HEK293T (cell line): ENCODE measurements around the gene CBLB.

Experiments used
- CTCF ChIA-PET: fragments of 350-600 bp; formaldehyde crosslinking; extraction: SDS; loops from one replicate; lab custom pipeline; 2021; ENCODE audit warnings: antibody characterized with exemption, inconsistent platforms; lab: Yijun Ruan, JAX
- POLR2A ChIA-PET: fragments of 350-600 bp; formaldehyde crosslinking; extraction: SDS; loops from one replicate; lab custom pipeline; 2020; ENCODE audit warnings: antibody characterized with exemption, inconsistent platforms; lab: Yijun Ruan, JAX
- DNase-seq: peaks from one replicate; pipeline ENCODE4 v3.0.0; 2012; ENCODE audit warnings: mixed read lengths; ENCODE audit errors: extremely low spot score
- ARNT ChIP-seq: fragments of 450-650 bp; IDR thresholded peaks from 2 replicates; pipeline ENCODE4 v1.6.1; 2017; ENCODE audit warnings: mild to moderate bottlenecking
- BHLHE40 ChIP-seq: fragments of 450-650 bp; IDR thresholded peaks from 2 replicates; pipeline ENCODE4 v1.6.1; 2016; ENCODE audit warnings: mild to moderate bottlenecking, moderate library complexity, borderline replicate concordance
- CTBP1 ChIP-seq: fragments of 450-650 bp; IDR thresholded peaks from 2 replicates; pipeline ENCODE4 v1.6.1; 2016; ENCODE audit warnings: borderline replicate concordance
- ELF4 ChIP-seq: fragments of 450-650 bp; IDR thresholded peaks from 2 replicates; pipeline ENCODE4 v1.6.1; 2017; ENCODE audit warnings: antibody characterized with exemption
- FOXA1 ChIP-seq: fragments of 450-650 bp; IDR thresholded peaks from 2 replicates; pipeline ENCODE4 v1.6.1; 2016; ENCODE audit warnings: mild to moderate bottlenecking
- FOXK2 ChIP-seq: fragments of 450-650 bp; IDR thresholded peaks from 2 replicates; pipeline ENCODE4 v1.6.1; 2016; ENCODE audit warnings: mild to moderate bottlenecking
- FOXM1 ChIP-seq: fragments of 450-650 bp; IDR thresholded peaks from 2 replicates; pipeline ENCODE4 v1.6.1; 2017; ENCODE audit warnings: mild to moderate bottlenecking, borderline replicate concordance
- HDGF ChIP-seq: fragments of 450-650 bp; IDR thresholded peaks from 2 replicates; pipeline ENCODE4 v1.6.1; 2017; ENCODE audit warnings: antibody characterized with exemption, borderline replicate concordance
- L3MBTL2 ChIP-seq: fragments of 450-650 bp; conservative IDR thresholded peaks from 2 replicates; pipeline ENCODE4 v1.6.1; 2016; ENCODE audit warnings: mild to moderate bottlenecking
- LEF1 ChIP-seq: fragments of 450-650 bp; IDR thresholded peaks from 2 replicates; pipeline ENCODE4 v1.6.1; 2017; ENCODE audit warnings: mild to moderate bottlenecking, borderline replicate concordance
- NFRKB ChIP-seq: fragments of 450-650 bp; IDR thresholded peaks from 2 replicates; pipeline ENCODE4 v1.6.1; 2016; ENCODE audit warnings: mild to moderate bottlenecking, moderate library complexity
- SP1 ChIP-seq: fragments of 450-650 bp; IDR thresholded peaks from 2 replicates; pipeline ENCODE4 v1.6.1; 2017
- SUZ12 ChIP-seq: fragments of 450-650 bp; IDR thresholded peaks from 2 replicates; pipeline ENCODE4 v1.6.1; 2016; ENCODE audit warnings: mild to moderate bottlenecking
- TARDBP ChIP-seq: fragments of 450-650 bp; IDR thresholded peaks from 2 replicates; pipeline ENCODE4 v1.6.1; 2016
- ZNF384 ChIP-seq: fragments of 450-650 bp; IDR thresholded peaks from 2 replicates; pipeline ENCODE4 v1.6.1; 2016
- TF ChIP-seq, protein P1 (sequence below): fragments of 450-650 bp; IDR thresholded peaks from 2 replicates; pipeline ENCODE4 v1.6.1; 2016

The CBLB gene

DNA sequence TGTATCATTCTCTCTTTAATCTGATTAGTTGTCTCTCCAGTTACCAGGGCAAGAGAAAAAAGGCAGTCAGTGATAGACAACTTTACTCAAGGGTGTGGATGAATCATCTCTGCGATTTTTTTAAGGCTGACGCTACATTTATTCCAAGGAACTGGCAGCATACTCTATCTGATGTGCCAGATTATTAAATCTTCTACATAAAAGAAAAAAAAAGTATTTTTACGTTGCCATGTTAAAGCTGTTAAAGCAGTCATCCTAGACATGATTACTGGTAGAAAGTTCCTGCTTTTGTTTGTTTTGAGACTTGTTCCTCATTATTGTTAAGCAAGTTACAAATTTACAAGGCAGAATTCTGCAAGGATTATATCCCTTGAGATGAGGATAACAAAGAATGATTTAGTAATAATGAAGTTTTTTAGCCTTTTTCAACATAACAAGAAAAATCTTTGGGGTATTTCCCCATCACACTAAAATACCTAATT lies 121.7 kb downstream of the CBLB start:
- POLR2A ChIA-PET: no interaction called here
- TF ChIP-seq LEF1: no peak
- TF ChIP-seq, protein P1, sequence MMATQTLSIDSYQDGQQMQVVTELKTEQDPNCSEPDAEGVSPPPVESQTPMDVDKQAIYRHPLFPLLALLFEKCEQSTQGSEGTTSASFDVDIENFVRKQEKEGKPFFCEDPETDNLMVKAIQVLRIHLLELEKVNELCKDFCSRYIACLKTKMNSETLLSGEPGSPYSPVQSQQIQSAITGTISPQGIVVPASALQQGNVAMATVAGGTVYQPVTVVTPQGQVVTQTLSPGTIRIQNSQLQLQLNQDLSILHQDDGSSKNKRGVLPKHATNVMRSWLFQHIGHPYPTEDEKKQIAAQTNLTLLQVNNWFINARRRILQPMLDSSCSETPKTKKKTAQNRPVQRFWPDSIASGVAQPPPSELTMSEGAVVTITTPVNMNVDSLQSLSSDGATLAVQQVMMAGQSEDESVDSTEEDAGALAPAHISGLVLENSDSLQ: no peak
- no peak for TF ChIP-seq ZNF384
- no peak for TF ChIP-seq FOXK2
- no peak for TF ChIP-seq FOXA1
- no peak for TF ChIP-seq ARNT
- TF ChIP-seq CTBP1: no peak
- no peak for TF ChIP-seq BHLHE40
- no peak for TF ChIP-seq HDGF
- no peak for TF ChIP-seq L3MBTL2
- TF ChIP-seq FOXM1: no peak
- TF ChIP-seq SP1: no peak
- no peak for TF ChIP-seq NFRKB
- no peak for TF ChIP-seq TARDBP
- no peak for TF ChIP-seq ELF4
- no peak for TF ChIP-seq SUZ12
- no peak for DNase-seq
- CTCF ChIA-PET: no interaction called here

DNA sequence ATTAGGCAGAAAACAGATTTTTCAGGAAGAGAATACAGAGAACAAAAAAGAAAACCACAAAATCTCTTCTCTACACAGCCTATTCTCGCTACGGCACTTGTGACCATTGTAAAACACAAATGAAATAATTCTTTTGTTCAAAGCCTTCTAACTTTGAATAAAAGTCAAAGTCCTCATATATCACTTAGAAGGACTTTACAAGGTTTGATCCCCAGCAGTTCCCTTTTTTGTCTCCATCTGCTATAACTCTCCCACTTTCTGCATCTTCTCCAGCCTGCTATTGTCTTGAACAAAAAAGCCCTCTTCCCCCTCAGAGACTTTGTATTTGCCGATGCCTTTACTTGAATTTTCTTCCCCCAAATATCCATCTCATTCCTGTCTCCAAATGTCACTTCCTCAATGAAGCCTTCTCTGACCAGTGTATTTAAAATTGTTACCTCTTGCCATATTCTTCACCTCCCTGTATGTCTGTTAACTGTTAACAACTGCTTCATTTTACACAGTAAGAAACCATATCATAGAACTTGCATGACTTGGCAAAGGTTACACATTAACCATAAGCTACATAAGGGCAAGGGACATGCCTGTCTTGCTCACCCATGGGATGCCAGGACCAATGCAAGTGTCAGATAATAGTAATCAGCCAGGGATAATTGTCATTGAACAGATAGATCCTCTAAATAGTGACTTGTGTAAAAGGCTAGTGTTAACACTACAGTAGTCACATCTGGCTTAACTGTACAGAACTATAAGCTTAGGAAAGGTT lies 122.4 kb downstream of the CBLB start:
- DNase-seq: no peak
- ChIA-PET POLR2A (no interaction called here), CTCF (no interaction called here)
- TF ChIP-seq NFRKB (no peak), BHLHE40 (no peak), CTBP1 (no peak)

DNA sequence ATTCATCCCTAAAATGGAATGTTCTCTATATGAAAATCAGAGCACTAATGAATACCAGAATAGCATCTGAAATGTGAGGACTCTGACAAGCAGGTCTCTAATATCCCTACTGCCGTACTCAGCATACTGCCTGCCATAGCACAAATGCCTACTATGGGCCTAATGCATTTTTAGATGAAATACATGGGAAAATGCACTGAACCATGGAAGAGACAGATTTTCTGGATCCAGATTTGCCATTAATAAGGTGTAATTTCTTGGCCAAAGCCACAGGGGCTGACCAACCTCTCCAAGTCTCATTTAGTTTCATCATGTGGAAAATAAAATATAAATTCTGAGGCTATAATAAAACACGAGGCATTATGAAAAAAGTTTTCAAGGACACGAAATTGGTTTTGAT lies 123.8 kb downstream of the CBLB start:
- CTCF ChIA-PET: no interaction called here
- POLR2A ChIA-PET: no interaction called here
- no peak for DNase-seq
- TF ChIP-seq ZNF384 (no peak), NFRKB (no peak), SP1 (no peak), TARDBP (no peak), L3MBTL2 (no peak), LEF1 (no peak), HDGF (no peak), FOXK2 (no peak), ARNT (no peak)

DNA sequence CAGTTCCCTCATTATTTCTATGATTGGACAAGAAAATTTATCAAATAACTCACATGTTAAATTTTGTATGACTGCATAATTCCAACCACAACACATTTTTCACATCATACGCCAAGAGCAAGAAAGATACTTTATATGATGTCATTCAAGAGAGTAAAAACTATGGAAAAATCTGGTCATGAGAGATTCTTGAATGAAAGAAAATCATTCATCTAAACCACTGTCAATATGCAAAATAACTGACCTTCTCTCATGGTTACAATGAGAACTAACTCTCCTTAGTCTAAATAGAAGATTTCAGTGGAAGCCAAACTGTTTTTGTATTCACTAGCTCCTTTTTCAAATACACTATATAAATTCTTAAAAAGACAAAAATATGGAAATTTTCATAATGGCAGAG lies 124.6 kb downstream of the CBLB start:
- TF ChIP-seq FOXK2: no peak
- TF ChIP-seq FOXA1: no peak
- no peak for TF ChIP-seq L3MBTL2
- TF ChIP-seq NFRKB: no peak
- TF ChIP-seq FOXM1: no peak
- TF ChIP-seq TARDBP: no peak
- TF ChIP-seq BHLHE40: no peak
- no peak for TF ChIP-seq ELF4
- no peak for TF ChIP-seq LEF1
- no peak for TF ChIP-seq CTBP1
- TF ChIP-seq, protein P1: no peak
- TF ChIP-seq SUZ12: no peak
- no peak for TF ChIP-seq ZNF384
- ChIA-PET CTCF (no interaction called here), POLR2A (no interaction called here)
- DNase-seq: no peak

DNA sequence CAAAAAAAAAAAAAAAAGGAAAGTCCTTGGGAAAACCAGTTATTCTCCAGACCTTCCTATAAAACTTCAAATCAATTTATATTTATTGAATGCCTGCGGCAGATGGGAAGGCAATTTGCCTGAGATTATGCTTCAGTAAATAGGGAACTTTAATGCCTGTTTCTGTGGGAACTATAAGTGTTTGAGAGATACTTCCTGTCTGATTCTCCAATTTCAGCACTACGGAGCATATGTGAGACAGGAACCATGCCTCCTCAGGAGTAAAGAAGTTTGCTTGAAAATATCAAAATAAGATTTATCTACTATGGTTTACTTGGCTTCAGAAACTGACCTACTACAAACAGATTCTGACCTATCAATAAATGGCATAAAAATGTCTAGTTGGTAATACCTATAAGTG lies 135.5 kb downstream of the CBLB start:
- ChIA-PET POLR2A (no interaction called here), CTCF (no interaction called here)
- no peak for DNase-seq
- TF ChIP-seq HDGF: no peak
- TF ChIP-seq BHLHE40: no peak
- no peak for TF ChIP-seq SP1
- TF ChIP-seq ARNT: no peak
- TF ChIP-seq ZNF384: no peak
- TF ChIP-seq NFRKB: no peak
- TF ChIP-seq CTBP1: no peak
- TF ChIP-seq, protein P1: no peak
- no peak for TF ChIP-seq SUZ12
- TF ChIP-seq FOXM1: no peak
- TF ChIP-seq FOXA1: no peak
- TF ChIP-seq FOXK2: no peak
- no peak for TF ChIP-seq L3MBTL2
- TF ChIP-seq TARDBP: no peak
- TF ChIP-seq ELF4: no peak

DNA sequence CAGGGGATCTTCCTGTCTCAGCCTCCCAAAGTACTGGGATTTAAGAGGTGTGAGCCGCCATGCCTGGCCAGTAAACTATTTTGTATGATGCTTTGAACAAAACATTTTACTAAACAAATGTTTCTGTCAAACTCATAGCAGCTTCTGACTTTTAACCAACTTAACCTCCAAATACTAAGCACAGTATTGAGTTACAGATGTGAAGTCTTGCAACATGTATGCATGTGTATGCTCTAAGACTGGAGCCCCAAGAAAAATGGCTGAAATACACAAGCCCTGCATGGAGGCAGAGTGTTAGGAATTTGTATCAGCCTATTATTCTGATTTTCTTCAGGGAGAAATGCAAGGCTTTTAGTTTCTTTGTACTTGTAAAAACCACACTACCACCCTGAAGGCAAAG lies 137.1 kb downstream of the CBLB start:
- ChIA-PET CTCF (no interaction called here), POLR2A (no interaction called here)
- no peak for TF ChIP-seq LEF1
- DNase-seq: no peak
